Neuronal stem cell (in vitro differentiated cells): Measurements from ENCODE around the gene ROR1.
A peak's percentile ranks its signal among the peaks of the same experiment; 100 is the strongest.

Experiments
- DNase-seq: peaks from one replicate; pipeline ENCODE4 v3.0.0-alpha.2; 2013; ENCODE audit warnings: low spot score
- H2AFZ ChIP-seq: one replicate; pipeline ENCODE4 v1.6.1; 2013; ENCODE audit warnings: mild to moderate bottlenecking, low read length, inconsistent platforms
- H2AK5ac ChIP-seq: 2 replicates; pipeline ENCODE4 v1.6.1; 2013; ENCODE audit warnings: low read depth, mild to moderate bottlenecking, inconsistent platforms, low read length, moderate library complexity, mixed read lengths
- H2BK120ac ChIP-seq: 2 replicates; pipeline ENCODE4 v1.6.1; 2013; ENCODE audit warnings: low read depth, mild to moderate bottlenecking, inconsistent platforms, low read length, moderate library complexity, mixed read lengths
- H2BK12ac ChIP-seq: one replicate; pipeline ENCODE4 v1.6.1; 2013; ENCODE audit warnings: low read length, inconsistent platforms
- H2BK15ac ChIP-seq: 2 replicates; pipeline ENCODE4 v1.6.1; 2013; ENCODE audit warnings: mild to moderate bottlenecking, low read length, inconsistent platforms, mixed read lengths
- H2BK5ac ChIP-seq: one replicate; pipeline ENCODE4 v1.6.1; 2013; ENCODE audit warnings: inconsistent platforms, mild to moderate bottlenecking, low read length, moderate library complexity
- H3K14ac ChIP-seq: one replicate; pipeline ENCODE4 v1.6.1; 2013; ENCODE audit warnings: low read length, inconsistent platforms
- H3K18ac ChIP-seq: 2 replicates; pipeline ENCODE4 v1.6.1; 2013; ENCODE audit warnings: low read length, inconsistent platforms
- H3K23ac ChIP-seq: 2 replicates; pipeline ENCODE4 v1.6.1; 2013; ENCODE audit warnings: low read depth, mild to moderate bottlenecking, mixed read lengths, low read length, inconsistent platforms; ENCODE audit not compliant: poor library complexity
- H3K27ac ChIP-seq: replicated peaks from 3 replicates; pipeline ENCODE4 v1.5.1; 2013; ENCODE audit warnings: low read length, inconsistent platforms
- H3K27me3 ChIP-seq, 3 experiments: 2 replicates each; pipeline ENCODE4 v1.6.1; 2013; ENCODE audit warnings: low read length in 3 of 3, mild to moderate bottlenecking in 2 of 3, inconsistent platforms in 1 of 3, low read depth in 1 of 3, mixed read lengths in 1 of 3, moderate library complexity in 1 of 3; ENCODE audit not compliant: control insufficient read depth in 3 of 3, insufficient read depth in 3 of 3
- H3K36me3 ChIP-seq, 2 donors: replicated peaks in 1 of 2; 2 replicates each; pipeline ENCODE4 v1.6.1; 2013; ENCODE audit warnings: low read length in 2 of 2; ENCODE audit not compliant: control insufficient read depth in 2 of 2, insufficient read depth in 2 of 2
- H3K4ac ChIP-seq: 2 replicates; pipeline ENCODE4 v1.6.1; 2013; ENCODE audit warnings: inconsistent platforms, mild to moderate bottlenecking, low read length, moderate library complexity
- H3K4me1 ChIP-seq, 2 donors: 1 replicate in 1 of 2; 2 replicates in 1 of 2; pipeline ENCODE4 v1.6.1; 2013; ENCODE audit warnings: low read length in 2 of 2, low read depth in 1 of 2; ENCODE audit not compliant: control insufficient read depth in 2 of 2, insufficient read depth in 1 of 2
- H3K4me2 ChIP-seq: one replicate; pipeline ENCODE4 v1.6.1; 2013; ENCODE audit warnings: mild to moderate bottlenecking, low read length, inconsistent platforms; ENCODE audit not compliant: insufficient read depth, poor library complexity, severe bottlenecking
- H3K4me3 ChIP-seq, 2 donors: 2 replicates each; pipeline ENCODE4 v1.5.1; 2013; ENCODE audit warnings: low read length in 2 of 2, mild to moderate bottlenecking in 2 of 2, inconsistent platforms in 1 of 2, moderate library complexity in 1 of 2
- H3K79me1 ChIP-seq: one replicate; pipeline ENCODE4 v1.6.1; 2013; ENCODE audit warnings: low read depth, mild to moderate bottlenecking, inconsistent platforms, low read length, moderate library complexity
- H3K9ac ChIP-seq: one replicate; pipeline ENCODE4 v1.6.1; 2013; ENCODE audit warnings: mild to moderate bottlenecking, low read depth, low read length, inconsistent platforms; ENCODE audit not compliant: poor library complexity
- H3K9me3 ChIP-seq, 2 donors: replicated peaks in 1 of 2; 2 replicates each; pipeline versions ENCODE3 to v1.6.1; 2013; ENCODE audit warnings: low read length in 2 of 2, mild to moderate bottlenecking in 2 of 2, inconsistent platforms in 1 of 2, low read depth in 1 of 2, mixed read lengths in 1 of 2, moderate library complexity in 1 of 2; ENCODE audit not compliant: control insufficient read depth in 2 of 2, insufficient read depth in 1 of 2
- H4K8ac ChIP-seq: one replicate; pipeline ENCODE4 v1.6.1; 2013; ENCODE audit warnings: low read depth, mild to moderate bottlenecking, inconsistent platforms, low read length, moderate library complexity
- H4K91ac ChIP-seq: one replicate; pipeline ENCODE4 v1.6.1; 2013; ENCODE audit warnings: low read length, low read depth, mild to moderate bottlenecking, inconsistent platforms; ENCODE audit not compliant: poor library complexity
- WGBS, 2 donors: extraction: QIAGEN DNeasy Blood & Tissue Kit; methylation state at CpG; one replicate each; pipeline ENCODE4 v1.1.7; 2013; ENCODE audit warnings: missing lambda C conversion rate in 2 of 2, mixed read lengths in 1 of 2; ENCODE audit not compliant: insufficient read length in 2 of 2, insufficient replicate concordance in 1 of 2; ENCODE audit errors: extremely low coverage in 2 of 2; 5-methylcytosine and 5-hydroxymethylcytosine counted together

ROR1 gene

DNA sequence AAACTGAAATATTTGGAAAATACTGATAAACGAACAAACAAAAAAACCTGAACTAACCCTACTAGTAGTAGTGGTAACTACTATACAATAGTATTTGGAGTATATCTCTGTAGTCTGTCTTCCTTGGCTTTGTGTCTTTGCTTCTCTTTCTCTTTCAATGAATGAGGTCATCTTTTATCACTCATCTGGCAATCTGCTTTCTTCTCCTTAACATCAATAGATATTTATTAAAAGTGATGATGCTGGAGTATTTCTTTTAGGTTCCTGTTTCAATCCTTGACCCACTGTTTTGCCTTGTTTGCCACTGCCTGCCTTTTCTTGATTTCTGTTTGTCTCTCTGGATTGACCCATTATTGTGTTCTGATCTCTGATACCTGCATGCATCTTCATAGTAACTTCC is 71.5 kb downstream of the ROR1 start:
- no peak overlapping the region for H2BK15ac ChIP-seq
- WGBS, 2 donors: no CpG with 5 or more reads among the region's 1 CpG
- DNase-seq: no peak

DNA sequence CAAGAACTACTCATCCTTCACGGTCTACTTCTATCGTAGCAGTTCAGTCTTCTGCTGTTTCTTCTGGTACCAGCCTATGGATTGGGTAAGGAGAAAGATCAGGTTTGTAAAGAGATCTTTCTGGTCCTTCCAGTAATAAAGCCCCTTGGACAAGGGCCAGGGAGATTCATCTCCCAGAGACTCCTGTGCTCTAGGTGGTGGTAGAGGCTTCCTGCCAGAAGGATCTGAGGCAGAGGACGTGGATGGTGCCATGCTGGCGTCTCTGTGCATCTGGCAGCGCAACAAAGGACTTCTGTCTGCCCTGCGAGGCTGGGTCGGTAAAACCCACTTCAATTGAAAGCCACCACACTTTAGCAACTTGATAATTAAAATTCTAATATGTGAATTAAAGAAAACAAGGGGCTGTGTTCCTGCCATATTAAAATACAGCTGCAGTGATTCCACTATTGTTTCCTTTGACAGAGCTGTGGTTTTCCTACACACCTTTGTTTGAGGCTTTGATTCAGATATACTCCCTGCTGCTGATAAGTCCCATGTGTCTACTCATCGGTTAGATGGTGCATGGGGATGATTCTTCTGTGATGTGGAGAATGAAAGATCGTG is 73.6 kb downstream of the ROR1 start:
- no peak overlapping the region for H3K4me3 ChIP-seq
- H3K36me3 ChIP-seq: no peaks in the 10 kb centered on the region
- no peak overlapping the region for H3K23ac ChIP-seq
- H3K79me1 ChIP-seq: no peaks in the 10 kb centered on the region
- no peak overlapping the region for H2BK120ac ChIP-seq
- no peak overlapping the region for H4K91ac ChIP-seq
- no peak overlapping the region for H2BK12ac ChIP-seq
- H4K8ac ChIP-seq: no peak overlapping the region
- no peaks in the 10 kb centered on the region for H3K27me3 ChIP-seq
- no peak overlapping the region for H3K4me2 ChIP-seq
- H3K4me1 ChIP-seq: peaks cover 11 to 26% of the 10 kb centered on the region in 2 donors
- no peak overlapping the region for H3K27ac ChIP-seq
- WGBS, 2 donors: no CpG with 5 or more reads among the region's 9 CpGs
- H3K4ac ChIP-seq: no peak overlapping the region
- no peak overlapping the region for H2BK15ac ChIP-seq
- peak overlapping the region; percentile 67 for H2AFZ ChIP-seq
- H3K9ac ChIP-seq: no peak overlapping the region
- H2BK5ac ChIP-seq: no peak overlapping the region
- no peak overlapping the region for H2AK5ac ChIP-seq
- no peaks in the 10 kb centered on the region for H3K9me3 ChIP-seq
- no peak for DNase-seq
- no peak overlapping the region for H3K18ac ChIP-seq
- no peak overlapping the region for H3K14ac ChIP-seq

More for the DNA sequence above, 71.5 kb downstream of the ROR1 start:
- H2BK5ac ChIP-seq: no peak overlapping the region
- H2AFZ ChIP-seq: no peak overlapping the region
- H3K14ac ChIP-seq: no peak overlapping the region
- H3K4me2 ChIP-seq: no peak overlapping the region
- H2BK12ac ChIP-seq: no peak overlapping the region
- H3K9ac ChIP-seq: no peak overlapping the region
- H3K9me3 ChIP-seq: no peaks in the 10 kb centered on the region
- no peak overlapping the region for H3K18ac ChIP-seq
- no peak overlapping the region for H3K4me3 ChIP-seq
- H3K23ac ChIP-seq: no peak overlapping the region
- no peak overlapping the region for H4K8ac ChIP-seq
- no peaks in the 10 kb centered on the region for H3K79me1 ChIP-seq
- H4K91ac ChIP-seq: no peak overlapping the region
- no peak overlapping the region for H3K27ac ChIP-seq
- no peak overlapping the region for H2AK5ac ChIP-seq
- peaks cover 9 to 23% of the 10 kb centered on the region in 2 donors for H3K4me1 ChIP-seq
- H3K27me3 ChIP-seq: no peaks in the 10 kb centered on the region
- H3K4ac ChIP-seq: no peak overlapping the region
- H2BK120ac ChIP-seq: no peak overlapping the region
- no peaks in the 10 kb centered on the region for H3K36me3 ChIP-seq

DNA sequence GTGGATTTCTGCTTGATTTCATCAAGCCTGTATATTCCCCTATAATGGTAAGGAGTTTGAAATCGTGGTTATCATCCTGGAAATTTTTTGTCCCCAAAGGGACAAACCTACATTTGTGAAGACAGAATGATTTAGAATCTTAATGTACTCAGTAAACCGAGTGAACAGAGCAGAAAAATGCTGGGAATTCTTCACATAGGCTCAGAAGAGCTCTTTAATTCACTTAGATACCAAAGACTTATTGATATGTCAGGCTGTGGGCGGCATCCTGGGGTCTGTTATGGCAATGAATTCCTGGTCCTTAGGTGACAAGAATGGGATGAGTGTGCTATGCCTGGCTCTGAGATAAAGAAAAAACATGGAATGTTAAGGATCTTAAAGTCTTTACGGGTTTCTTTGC is 74.9 kb downstream of the ROR1 start:
- no peak overlapping the region for H2BK5ac ChIP-seq
- peaks cover 11 to 22% of the 10 kb centered on the region in 2 donors for H3K4me1 ChIP-seq
- peak overlapping the region; percentile 39 for H2AFZ ChIP-seq
- H3K36me3 ChIP-seq: no peaks in the 10 kb centered on the region
- H2AK5ac ChIP-seq: no peak overlapping the region
- no peak overlapping the region for H3K4me3 ChIP-seq
- H2BK120ac ChIP-seq: no peak overlapping the region
- H4K8ac ChIP-seq: no peak overlapping the region
- no peak overlapping the region for H2BK12ac ChIP-seq
- DNase-seq: no peak
- H3K9ac ChIP-seq: no peak overlapping the region
- H3K27ac ChIP-seq: no peak overlapping the region
- no CpG with 5 or more reads among the region's 4 CpGs for WGBS, 2 donors
- H3K14ac ChIP-seq: no peak overlapping the region
- H3K4me2 ChIP-seq: no peak overlapping the region
- no peak overlapping the region for H3K18ac ChIP-seq
- H3K9me3 ChIP-seq: no peaks in the 10 kb centered on the region
- no peak overlapping the region for H3K23ac ChIP-seq
- H4K91ac ChIP-seq: no peak overlapping the region
- no peak overlapping the region for H2BK15ac ChIP-seq
- H3K79me1 ChIP-seq: no peaks in the 10 kb centered on the region
- no peak overlapping the region for H3K4ac ChIP-seq
- no peaks in the 10 kb centered on the region for H3K27me3 ChIP-seq

DNA sequence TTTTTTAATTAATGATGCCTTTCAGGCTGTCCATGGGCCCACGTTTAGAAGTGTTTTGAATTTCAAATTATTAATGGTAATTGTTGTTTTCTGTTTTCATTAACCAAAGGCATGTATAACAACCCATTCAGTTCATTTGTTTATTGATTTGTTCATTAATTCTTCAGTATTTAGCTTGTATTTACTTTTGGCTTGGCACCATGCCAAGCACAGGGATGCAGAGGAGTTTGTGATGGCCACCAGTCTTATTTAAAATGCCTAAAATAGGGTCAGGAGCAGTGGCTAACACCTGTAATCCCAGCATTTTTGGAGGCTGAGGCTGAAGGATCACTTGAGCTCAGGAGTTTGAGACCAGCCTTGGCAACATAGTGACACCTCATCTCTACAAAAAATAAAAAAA is 75.3 kb downstream of the ROR1 start:
- no peak overlapping the region for H3K9ac ChIP-seq
- H3K36me3 ChIP-seq: no peaks in the 10 kb centered on the region
- no peak overlapping the region for H3K4me3 ChIP-seq
- H2BK5ac ChIP-seq: no peak overlapping the region
- no peak overlapping the region for H3K4me2 ChIP-seq
- no peak overlapping the region for H3K18ac ChIP-seq
- no peak overlapping the region for H3K23ac ChIP-seq
- no peaks in the 10 kb centered on the region for H3K9me3 ChIP-seq
- H3K79me1 ChIP-seq: no peaks in the 10 kb centered on the region
- H3K27me3 ChIP-seq: no peaks in the 10 kb centered on the region
- no peak overlapping the region for H2BK12ac ChIP-seq
- no peak overlapping the region for H3K27ac ChIP-seq
- H4K8ac ChIP-seq: no peak overlapping the region
- no peak overlapping the region for H3K14ac ChIP-seq
- WGBS, 2 donors: no CpG with 5 or more reads among the region's 1 CpG
- peaks cover 11 to 19% of the 10 kb centered on the region in 2 donors for H3K4me1 ChIP-seq
- H2BK15ac ChIP-seq: no peak overlapping the region
- no peak for DNase-seq
- no peak overlapping the region for H2AK5ac ChIP-seq
- no peak overlapping the region for H2BK120ac ChIP-seq
- no peak overlapping the region for H4K91ac ChIP-seq
- peak overlapping the region; percentile 39 for H2AFZ ChIP-seq
- H3K4ac ChIP-seq: no peak overlapping the region
